DMS 273 (cell line): ENCODE measurements around the gene KRT5.

ENCODE experiments used
- DNase-seq: peaks from one replicate; lab custom pipeline; 2025; ENCODE audit not compliant: unreplicated experiment; lab: John Stamatoyannopoulos, UW

Gene KRT5

DNA sequence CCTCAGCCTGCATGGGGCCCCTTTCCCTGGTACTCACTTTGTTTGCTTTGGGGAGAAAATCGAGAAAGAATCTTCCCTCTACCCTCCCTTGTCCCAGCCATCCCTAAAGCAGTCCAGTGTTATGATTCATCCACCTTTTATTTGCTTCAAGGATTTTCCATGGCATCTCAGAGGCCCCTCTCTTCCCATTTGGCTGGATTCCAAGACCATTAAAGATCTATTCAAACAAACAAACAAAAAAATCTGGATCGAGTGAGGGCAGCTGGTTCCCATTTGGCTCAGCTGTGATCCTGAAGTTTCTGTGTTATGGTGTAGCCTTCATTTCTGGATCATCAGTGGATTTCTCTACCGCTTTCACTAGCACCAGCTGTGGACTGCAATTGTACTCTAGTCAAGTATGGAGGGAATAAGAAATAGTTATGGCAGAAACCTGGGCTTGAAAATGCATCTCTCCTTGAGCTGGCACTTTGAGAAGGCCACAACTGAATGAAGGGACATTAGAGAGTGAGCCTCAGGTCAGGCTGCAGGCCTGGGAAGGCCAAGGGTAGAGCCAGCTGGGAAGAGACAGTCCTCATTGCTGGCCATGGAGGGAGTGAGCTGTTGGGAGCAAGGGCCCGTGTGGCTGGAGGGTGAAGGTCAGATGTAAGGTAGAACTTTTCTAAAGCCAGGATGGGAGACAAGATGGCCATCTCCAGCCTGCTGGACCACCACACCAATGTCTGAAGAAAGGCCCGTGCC lies 19.1 kb upstream of the KRT5 start:
- peak; percentile 33 for DNase-seq

DNA sequence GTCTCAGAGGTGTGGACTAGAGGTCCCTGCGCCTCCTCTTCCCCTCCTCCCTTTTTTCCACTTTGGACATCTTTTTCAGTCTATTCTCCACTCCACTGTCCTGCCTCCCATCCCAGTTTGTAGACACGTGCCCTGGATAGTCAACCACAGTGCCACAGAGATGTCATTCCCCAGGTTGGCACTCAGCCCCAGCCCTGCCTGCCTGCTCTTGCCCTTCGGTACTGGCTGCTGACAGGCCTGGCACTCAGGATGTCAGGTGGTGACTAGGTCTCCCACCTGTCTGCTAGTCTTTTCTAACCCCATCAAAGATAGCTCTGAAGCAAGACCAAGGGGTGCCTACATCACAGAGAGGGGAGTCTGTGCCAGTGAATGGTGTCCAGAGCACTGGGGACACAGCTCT lies 16.9 kb upstream of the KRT5 start:
- no peak for DNase-seq

DNA sequence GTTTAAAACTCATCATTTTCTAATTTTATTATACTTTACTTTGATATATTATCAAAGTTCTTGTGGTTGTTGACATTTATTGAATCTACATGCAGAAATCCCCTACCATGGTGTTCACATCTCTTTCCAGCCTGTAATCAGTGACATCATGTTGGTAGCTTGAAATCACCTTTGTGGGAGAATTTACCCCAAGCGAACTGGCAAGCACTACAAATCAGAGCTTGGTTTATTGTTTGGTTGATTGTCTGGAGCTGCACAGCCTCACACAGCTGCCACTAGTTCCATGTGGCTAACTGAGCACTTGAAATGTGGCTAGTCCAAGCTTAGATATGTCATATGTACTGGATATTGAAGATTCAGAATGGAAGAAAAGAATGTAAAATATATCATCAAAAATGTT lies 15.4 kb upstream of the KRT5 start:
- DNase-seq = no peak

DNA sequence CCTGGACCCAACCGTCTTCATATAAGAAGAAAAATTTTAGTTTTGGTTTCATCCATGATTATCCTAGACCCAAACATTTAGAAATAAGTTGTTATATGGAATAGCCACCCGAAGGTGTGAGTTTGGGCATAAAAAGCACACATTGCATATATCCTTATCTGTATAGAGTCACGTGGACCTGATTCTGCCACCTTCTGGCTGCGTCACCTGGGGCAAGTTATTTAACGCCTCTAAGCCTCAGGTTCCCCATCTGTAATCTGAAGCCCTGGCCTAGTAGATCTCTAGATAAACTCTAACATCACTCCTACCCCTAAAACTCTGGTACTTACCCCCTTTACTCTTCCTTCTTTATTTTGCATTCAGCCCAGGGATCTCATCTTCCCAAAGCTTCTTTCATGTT lies 14.3 kb upstream of the KRT5 start:
- no peak for DNase-seq

DNA sequence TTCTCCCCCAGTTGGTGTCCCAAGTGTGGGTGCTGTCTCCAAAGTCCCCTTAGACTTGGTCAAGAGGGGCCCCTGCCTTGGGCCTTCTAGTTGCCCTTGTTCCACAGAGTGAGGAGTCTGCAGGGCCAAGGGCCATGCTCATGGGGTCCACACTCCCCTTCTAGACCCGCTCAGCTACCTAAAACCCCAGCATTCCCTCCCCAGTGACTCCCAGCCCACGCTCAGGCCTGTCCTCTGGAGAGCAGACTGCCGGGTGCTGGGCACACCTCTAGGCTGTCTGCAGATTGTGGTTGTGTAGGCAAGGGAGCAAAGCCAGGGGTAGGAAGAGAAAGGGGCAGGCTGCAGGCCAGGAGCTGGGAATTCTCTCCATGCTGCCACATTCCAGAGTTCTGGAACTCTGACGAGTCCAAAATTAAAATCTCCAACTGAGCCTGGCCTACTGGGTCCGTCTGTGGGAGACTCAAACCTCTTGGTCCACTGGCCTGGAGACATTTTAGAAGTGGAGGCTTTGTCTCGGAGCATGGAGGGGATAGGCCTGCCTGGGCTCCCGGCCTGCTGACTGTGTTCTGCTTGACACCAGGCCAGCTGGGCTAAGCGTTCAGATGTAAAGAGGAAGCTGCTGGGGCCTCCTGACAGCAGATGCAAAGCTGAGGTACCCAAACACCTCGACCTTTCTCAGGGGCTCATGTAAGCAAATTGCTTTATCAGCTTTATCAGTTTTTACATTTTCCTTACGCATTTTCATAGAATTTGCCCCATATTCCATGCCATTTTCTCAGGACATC lies 13.7 kb upstream of the KRT5 start:
- no peak for DNase-seq

DNA sequence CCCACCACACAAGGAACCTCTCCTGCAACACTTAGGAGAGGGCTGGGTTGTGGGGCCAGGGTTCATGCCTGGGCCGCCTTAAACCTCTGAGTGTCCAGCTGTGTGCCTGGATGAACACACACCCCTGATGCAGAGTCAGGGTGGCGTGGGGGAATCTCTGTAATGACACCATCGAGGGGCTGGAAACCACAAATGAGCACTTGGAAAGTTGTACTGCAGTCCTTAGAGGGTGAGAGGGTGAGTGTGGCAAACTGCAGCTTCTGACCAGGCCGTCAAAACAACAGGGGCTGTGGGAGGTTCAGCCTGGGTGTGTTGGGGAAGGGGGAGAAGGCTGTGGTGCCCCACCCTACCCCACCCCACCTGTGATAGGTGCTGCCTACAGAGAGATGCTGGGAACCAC lies 12.4 kb upstream of the KRT5 start:
- DNase-seq = no peak

DNA sequence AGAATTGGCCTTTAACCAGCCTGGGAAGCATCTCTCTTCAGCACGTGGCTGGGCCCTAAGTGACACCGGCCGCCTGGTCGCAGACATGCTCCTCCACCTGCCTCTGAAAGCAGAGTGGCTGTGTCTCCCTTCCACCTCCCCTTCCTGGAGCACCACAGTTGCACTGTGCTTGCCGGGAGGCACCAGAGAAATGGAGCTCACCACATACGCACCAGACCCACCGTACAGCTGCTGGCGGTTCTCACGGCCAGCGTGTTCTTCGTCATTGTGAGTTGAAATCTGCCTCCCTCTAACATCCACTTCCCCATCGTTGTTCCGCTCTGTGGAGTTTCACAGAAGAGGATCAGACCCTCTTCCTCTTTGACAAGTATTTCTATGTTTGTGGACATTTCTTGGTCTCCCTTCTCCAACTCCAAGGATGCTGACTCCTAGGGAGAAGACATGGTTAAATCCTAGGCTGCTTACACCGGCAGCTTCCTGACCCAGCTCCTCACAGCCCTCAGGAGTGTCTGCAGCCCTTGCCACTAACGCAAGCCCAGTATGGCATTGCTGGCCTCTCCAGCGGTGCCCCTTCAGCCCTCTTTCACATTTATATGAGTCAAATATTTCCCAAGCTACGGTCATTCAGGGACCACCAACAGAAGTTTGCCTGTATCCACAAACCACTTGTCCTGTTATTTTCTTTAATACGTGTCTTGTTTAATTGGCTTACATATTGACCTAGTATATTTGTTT lies 11.5 kb upstream of the KRT5 start:
- no peak for DNase-seq

DNA sequence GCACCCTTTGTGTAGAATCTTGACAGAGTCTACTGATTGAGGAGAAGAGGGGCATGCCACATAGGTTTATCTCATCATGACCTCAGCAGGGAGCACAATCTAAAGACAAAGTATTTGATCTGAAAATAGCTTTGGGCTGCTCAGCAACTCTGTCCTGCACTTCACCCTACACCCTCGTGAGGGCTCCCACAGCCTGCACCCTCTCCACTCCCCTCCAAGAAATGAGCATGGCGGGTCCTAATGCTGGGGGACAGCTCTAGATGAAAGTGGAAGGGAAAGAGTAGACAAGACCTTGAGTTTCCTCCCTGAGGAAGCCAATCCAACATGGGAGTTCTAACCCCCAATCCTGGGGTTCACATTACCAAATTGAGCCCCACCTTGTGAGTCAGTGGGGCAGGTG lies 10.7 kb upstream of the KRT5 start:
- no peak for DNase-seq

DNA sequence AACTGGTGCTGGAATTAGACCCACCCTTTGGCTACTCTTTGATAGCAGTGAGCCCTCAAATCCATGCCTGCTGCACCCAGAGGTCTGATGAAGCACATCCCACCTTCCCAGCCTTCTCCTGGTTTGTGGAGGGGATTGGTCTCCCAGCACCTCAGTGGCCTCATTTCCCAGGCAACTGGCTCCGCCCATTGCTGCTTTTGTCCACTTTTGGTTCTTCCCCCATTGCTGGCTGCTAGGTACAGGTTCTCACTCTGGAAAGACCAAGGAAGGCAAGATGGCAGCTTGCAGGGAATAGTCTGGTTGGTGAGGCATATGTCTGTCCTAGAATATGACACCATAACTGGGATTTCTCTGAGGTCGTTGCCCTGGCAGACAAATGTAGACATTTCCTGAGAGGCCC lies 10.2 kb upstream of the KRT5 start:
- DNase-seq = no peak

DNA sequence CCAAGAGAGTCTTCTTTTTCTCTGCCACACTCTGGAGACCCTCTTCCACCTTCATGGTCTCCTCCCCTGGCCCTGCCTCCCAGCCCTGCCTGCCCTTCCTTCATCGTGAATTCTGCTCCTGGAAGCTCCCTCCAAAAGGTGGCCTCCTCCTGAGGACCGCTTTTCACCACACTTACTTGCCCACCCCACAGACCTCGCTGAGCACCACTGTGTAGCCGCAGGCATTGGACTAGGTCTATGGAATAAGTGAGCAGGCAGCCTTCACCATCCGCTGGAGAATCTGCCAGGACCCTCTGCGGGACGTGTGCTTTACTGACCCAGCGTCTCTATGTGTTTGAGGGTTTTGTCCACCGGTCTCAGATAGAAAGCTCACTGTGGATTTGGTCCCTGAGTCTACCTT lies 9.7 kb upstream of the KRT5 start:
- no peak for DNase-seq

DNA sequence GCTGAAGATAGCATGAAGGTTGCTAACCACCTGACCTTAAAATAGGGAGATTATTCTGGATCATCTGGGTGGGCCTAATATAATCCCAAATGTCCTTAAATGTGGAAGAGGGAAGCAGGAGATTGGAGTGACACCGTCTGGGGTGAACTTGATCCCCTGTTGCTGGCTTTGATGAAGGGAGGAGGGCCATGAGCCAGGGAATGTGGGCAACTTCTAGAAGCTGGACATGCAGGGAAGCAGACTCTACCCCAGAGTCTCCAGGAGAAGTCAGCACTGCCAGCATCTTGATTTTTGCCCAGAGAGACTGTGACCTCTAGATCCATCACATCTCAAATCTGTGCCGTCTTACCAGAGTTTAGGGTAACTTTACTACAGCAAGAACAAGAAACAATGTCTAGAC lies 9.2 kb upstream of the KRT5 start:
- no peak for DNase-seq

DNA sequence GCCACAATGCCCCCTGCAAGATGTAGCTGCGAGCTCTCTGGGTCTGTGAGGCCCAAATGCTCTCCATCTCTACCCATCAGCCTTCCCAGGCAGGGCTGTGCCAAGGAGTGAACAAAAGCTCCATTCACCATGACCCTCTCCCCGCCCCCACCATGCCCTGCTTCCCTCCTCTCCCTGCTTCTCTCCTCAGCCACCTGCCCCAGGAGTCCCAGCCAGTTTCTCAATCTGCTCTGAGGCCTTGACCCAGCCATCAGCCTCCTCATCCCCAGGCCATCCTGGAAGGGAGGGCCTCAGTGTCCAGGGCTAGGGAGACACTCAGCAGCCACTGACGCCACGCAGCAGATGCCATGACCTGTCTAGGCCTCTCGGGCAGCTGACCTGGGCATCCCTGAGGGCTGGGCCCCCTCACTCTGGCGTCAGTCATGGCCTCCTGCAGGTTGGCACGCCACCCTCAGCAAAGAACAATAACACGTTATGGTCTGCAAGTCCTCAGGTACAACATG lies 8.5 kb upstream of the KRT5 start:
- no peak for DNase-seq

DNA sequence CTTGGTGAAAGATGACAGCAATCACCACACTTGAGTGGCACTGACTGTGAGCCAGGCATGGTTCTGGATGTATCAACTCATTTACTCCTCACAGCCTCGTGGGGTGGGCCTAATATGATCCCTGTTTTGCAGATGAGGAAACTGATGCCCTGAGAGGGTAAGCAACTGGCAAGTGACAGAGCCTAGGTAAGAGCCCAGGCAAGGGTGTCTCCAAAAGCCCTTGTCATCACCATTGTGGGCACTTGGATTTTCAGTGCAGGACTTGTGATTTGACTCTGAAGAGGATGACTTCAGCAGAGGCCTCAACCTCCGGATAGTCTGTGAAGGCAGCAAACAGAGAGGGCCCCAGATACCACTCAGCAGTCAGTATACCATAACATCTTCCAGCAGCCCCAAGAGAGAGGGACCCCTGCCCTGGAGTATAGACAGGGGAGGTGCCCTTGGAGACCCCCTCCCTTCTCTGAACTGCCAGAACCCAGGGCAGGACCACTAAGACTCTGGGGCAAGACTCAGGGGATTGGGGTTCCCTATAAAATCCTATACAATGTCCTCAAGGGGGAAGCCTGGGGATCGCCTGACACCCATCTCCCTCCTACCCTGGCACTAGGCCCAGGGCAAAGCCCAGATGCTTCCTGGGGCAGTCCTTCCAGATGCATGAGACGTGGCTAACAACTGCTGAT lies 7.1 kb upstream of the KRT5 start:
- no peak for DNase-seq

DNA sequence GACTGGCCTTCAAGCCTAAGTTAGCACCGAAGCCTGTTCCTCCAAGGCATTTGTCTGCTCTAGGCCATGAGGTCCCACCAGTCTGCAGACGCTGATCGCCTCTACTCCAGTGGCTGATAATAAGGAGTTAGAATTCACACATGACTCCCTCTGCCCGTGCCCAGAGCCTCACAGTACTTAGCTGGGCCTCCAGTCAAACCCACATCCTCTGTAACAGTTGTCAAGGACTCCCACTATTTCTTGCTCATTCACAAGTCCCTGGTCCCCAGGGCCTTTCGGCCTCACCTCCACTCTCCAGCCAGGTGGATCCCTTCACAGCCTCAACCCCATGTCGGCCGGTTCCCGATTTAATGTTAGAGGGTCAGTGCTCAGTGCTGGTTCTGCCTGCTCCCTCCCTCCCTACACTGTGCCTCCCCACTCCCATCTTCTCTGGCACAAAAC lies 6.3 kb upstream of the KRT5 start:
- no peak for DNase-seq

DNA sequence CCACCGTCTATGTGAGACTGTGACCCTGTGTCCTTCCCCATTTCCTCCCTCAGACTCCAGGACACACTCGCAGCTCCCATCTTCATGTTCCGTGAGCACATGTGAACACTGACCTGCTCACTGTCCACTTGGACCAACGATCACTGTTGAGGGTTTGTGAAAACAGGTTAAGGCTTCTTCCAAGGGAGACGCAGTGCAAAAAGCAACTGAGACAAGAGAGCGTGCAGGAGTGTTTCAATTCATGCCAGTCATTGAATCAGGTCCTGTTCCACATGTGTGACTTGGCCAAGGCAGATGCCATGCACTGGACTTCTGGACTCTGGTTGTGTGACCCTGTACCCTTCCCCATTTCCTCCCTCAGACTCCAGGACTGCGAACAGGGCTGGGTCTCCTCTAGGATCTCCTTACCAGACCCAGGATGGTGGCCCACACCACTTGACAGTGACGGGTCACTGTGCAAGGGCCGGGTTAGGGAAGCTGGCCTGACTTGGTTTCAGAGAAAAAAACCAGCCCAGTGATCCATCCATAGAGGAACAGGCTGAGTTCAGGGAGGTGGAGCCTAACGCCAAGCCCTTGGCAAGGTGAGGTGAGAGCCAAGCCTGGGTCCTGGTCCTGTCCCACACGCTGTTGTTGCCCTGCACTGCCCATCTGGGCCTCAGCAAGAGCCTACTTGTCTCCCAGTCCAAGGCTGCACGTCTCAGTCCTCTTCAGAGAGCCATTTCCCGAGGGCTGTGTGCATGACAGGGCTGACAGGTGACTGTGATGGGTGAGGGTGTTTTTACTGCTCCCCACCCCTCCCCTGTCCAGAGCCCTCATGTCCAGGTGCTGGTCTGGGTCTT lies 5.7 kb upstream of the KRT5 start:
- DNase-seq = no peak

DNA sequence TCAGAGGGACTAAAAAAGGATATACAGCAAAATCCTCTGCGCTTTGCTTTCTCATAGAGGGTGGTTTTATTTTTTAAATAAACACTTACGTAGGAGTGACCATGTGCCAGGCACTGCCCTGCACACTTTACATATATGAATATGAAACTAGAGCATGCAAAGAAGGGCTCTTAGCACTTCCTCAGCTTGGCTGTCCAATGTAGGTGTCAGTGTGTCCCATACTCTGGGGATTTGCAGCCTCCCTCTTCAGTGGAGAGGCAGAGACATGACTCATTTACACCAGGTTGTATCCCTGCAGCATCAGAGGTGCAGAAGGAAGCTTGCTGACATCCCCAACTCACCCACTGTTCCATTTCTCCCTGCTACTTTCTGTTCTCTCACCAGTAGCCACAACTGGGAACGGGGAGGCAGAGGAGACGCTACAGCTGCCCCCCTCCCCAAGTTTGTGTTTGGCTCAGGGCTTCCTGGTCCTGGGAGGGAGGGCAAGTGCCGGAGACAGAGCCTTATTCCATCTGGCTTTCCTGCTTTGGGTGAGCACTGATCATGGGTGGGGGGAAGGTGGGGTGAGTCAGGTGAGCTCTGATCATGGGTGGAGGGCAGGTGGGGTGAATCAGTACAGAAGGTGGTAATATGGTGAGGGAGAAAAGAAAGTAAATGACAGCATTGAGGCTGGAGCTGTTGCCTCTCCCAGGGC lies 4.9 kb upstream of the KRT5 start:
- no peak for DNase-seq

DNA sequence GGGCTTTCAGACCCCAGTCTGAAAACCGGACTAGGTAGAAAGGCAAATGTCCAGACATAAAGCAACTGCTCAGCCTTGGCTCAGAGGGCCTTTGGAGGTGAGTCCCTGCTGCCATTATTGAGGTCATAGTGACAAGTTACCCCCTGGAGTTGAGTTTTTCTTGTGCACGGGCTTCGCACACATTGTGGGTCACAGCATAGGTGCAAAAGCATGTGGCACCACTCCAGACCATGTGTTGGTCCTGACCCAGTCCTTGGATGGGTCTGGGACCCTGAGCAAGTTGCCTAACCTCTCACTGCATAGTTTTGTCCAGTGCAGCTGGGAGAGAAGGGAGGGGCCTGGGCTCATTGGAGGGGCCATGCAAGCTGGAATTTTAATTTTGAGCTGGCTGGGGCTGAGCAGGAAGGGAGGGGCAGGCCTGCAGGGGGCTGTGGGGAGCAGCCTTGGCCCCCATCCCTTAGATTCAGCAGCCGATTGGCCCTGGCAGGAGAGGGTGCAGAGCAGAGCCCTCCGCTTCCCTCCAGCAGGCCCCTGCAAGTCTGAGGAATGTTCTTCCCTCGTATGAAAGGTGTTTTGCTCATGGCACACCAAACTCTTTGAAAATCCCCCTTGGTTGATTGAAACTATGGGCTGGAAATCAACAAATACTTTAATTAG lies 4.2 kb upstream of the KRT5 start:
- no peak for DNase-seq

DNA sequence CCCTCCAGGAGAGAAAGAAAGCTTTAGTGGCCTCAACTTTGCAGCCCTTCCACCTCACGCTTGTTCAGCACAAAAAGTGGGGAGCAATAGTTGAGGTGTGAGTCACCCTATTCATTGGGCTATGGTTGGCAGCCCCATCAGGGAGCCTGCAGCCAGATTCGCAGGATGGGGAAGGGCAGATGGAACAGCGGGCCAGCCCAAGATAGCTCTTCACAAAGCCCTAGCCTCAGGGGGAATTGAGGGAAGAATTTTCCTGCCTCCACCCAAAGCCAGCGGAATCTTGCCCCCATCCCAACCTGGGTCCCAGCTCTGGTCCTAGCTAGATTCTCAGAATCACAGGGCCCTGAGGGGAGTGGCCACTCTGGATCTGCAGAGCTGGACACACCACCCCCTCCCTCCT lies 3.6 kb upstream of the KRT5 start:
- no peak for DNase-seq

DNA sequence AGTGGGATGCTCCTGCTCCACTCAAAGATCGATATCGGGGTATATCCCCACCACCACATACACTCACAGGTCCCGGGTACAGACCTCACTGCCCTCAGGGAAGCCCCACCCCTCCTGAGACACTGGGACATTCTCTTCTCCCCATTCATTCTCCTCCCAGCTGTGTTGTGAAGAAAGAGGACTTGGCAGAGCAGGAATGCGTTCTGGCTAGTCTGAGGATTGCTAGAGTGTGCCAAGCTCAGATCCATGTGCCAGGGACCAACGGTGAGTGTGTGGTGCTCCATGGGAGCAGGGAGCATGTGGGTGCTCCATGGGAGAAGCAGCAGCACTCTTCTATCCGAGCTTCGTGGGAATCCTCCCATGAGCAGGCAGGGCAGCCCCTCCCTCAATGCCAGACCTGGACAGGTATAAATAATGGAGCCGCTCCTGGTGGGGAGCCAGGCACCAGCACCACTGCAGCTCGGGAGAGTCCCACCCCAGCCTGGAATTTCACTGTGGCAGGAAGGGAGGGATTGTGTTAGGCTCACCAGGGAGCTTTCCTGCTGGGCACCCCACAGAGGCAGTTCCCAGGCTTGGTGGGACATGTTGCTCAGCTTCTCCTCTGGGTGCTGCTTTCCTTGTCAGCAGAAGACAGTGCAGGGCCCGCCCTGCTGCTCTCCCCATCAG lies 2.3 kb upstream of the KRT5 start:
- DNase-seq = no peak
